Measurements from ENCODE around the gene RNU6-7.

RNU6-7 gene

DNA sequence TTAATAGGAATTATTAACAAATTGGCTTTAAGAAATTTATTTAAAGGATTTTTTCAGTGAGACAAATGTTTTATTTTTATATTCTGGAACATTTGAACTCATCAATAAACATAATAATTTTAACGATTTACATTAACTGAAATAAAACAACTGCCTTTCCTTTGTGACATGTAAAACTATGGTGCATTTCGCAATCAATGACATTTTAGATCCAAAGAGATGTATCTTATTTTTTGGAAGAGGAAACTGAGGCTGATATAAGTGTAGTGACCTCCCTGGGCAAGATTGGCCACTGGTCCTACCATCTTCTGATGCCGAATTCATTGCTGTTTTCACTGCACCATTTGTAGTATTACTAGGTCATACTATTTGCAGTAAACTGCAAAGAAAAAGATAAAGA is 3.7 kb downstream of the RNU6-7 start:
- DNase-seq (ENCODE audit: low read depth, low spot score): no peak

GRCh38 chr14:32205984-32206383 is 4.1 kb downstream of the RNU6-7 start:
- DNase-seq (ENCODE audit: low read depth, low spot score): no peak

DNA sequence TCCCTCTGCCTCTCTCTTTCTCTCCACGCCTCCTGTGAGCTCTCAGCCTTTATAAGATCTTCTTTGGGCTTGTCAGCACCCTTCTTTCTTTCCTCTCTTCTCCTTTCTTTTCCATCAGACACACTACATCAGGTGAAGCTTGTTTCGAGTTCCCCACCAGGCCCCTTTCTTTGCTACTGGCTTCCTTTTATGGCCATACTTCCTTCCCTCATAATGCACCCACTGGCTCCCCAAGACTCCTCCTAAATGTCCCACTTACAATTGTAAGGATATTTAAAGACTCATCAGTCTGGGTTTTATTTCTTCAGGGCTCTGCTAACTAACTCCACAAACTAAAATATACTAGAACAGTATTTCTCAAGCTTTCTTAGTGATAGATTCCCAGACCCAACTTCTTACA is 4.7 kb downstream of the RNU6-7 start:
- DNase-seq (ENCODE audit: low read depth, low spot score): no peak

GRCh38 chr14:32208490-32208889 is 6.6 kb downstream of the RNU6-7 start:
- DNase-seq (ENCODE audit: low read depth, low spot score): no peak

GRCh38 chr14:32209471-32209870 is 7.6 kb downstream of the RNU6-7 start:
- DNase-seq (ENCODE audit: low read depth, low spot score): no peak

DNA sequence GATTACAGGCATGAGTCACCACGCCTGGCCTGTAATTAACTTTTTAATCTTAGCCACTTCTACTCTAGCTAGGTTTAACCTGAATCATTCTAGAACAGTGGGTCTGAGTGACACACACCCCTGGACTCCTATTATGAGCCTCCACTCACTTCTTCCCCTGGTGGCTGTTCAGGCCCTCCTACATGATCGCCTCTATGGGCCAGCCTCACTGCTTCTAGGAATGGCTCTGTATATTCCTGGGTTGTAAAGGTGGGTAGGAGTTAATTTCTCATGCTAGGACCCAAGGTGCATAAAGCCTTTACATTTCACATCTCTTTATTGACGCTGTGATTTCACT is 9.2 kb downstream of the RNU6-7 start:
- DNase-seq (ENCODE audit: low read depth, low spot score): no peak

DNA sequence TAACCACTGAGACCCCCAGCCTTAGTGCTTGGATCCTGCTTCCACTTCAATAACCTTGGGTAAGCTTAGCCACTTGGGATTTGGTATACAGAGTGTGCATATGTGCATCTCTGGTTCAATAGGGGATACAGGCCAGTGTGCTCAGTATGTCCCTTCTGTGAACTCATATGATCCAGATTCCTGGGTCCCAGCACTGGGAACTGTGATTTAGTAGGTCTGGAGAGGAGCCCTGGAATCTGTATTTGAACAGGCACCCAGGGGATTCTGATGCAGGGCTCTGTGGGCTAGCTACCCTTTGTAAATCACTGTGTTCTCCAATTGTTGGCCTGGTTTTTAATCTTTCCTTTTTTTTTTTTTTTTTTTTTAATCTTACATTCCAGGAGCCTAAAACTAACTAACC is 11.0 kb downstream of the RNU6-7 start:
- no peak for DNase-seq (ENCODE audit: low read depth, low spot score)

- DNase-seq (ENCODE audit: low read depth, low spot score): no peak
Observed at GRCh38 chr14:32217301-32217700, 15.5 kb downstream of the RNU6-7 start.

DNA sequence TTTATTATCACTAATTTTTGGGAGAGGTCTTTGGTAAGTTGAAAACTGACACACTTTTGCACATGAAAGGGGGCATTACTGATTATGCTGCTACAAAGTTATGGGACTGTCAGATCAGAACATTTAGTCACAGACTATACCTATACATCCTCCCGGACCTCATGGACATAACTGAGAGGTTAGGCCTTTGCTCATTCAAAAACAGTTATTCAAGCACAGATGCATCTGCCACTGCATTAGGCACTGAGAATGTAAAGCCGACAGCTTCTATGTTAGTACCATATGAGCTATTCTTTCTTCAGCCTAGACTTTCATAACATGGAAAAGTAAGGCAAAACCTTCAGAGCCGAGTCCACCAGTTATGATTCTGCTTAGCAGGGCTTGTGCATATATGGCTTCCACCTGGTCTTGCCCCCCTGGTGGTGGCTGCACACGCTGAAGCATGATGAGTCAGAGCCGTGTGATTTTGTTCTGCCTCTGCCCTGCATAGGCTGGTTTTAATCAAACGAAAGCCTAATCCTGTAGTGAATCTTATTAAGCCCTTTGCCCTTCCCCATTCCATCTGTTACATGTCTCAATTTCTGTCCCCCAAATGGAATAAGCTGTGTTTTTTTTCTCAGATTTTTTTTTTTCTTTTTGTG is 23.0 kb downstream of the RNU6-7 start:
- DNase-seq (ENCODE audit: low read depth, low spot score): peak; percentile 77

- DNase-seq (ENCODE audit: low read depth, low spot score): no peak
Observed at GRCh38 chr14:32225378-32225920, 23.6 kb downstream of the RNU6-7 start.

DNA sequence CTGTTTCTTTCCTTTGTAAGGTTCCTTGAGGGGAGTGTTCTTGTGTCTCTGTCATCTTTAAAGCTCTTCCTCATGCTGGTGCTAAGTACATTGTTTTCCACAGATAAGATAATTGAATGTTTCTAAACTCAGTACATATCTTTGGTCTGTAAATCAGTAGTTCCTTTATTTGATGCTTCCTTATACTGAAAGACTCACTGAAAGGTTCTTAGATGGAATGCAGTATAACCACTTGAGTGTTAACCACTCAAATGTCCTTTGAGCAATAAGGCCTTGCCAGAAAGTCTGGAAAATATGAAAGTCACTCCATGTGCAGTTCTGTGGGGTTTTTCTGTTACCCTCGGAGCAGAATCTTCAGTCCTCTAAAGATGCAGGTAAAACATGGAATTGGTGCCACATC is 24.2 kb downstream of the RNU6-7 start:
- DNase-seq (ENCODE audit: low read depth, low spot score): no peak

GRCh38 chr14:32230181-32230580 is 28.3 kb downstream of the RNU6-7 start:
- DNase-seq (ENCODE audit: low read depth, low spot score): no peak

DNA sequence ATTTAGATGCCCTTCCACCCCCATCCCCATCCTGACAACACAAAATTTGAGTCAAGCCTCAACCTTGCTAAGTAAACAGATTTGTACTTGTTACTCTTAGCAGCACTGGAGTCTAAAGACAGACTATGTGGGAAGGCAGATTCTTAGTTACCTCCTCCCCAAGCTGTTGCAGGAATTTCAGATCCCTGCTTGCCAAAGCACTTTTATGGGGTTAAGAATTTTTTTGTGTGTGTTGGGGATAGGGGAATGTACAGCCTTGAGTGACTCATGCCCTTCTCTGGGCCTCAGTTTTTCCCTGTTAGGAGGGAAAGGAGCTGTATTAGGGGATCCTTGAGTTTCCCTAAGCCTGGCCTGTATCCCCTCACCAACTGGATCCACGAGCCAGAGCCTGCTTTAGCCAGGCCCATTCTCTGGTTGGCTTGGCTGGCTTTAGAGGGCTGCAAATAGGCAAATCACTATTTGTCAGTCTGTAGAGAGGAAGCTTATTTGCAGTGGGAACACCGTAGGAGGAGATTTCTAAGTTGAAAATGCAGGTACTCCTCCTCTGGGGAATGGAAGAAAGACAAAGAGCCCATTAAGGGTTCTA is 28.9 kb downstream of the RNU6-7 start:
- DNase-seq (ENCODE audit: low read depth, low spot score): no peak

- DNase-seq (ENCODE audit: low read depth, low spot score): no peak
Observed at GRCh38 chr14:32232481-32232880, 30.6 kb downstream of the RNU6-7 start.

DNA sequence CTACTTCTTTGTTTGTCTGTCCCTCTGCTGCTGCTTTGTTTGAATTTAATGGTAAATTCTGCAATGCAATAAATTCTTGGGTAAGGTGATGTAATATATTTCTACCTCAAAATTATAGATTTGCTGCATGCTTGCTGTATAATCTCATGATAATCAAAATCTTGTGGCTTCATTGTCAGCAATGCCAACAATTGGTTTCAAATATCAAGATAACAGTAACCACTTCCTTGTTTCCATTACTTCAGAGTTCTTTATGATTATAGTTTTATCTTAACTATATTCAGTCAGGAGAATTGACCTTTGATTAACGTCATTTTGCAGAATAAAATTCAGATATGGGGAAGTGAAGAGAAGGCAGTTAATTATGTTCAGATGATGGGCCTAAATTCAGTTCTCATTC is 31.4 kb downstream of the RNU6-7 start:
- DNase-seq (ENCODE audit: low read depth, low spot score): no peak

DNA sequence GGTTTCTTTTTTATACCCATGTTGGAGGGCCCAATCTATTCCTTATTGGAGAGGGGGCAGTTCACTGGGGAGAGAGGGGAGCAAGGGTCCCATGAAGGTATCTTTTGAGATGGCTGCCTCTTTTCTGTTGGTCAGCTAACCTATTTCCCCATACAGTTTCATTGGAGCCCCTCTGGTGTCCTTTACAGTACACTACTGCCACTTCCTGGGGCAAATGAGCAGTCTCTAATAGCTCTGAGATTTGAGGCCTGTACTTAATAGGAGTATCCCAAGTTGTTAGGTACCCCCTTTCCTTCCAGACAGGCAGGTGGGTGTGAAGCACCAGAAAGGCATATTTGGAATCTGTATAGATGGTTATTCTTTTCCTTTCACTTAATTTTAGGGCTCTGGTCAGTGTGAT is 42.6 kb downstream of the RNU6-7 start:
- DNase-seq (ENCODE audit: low read depth, low spot score): no peak

GRCh38 chr14:32246751-32247150 is 44.9 kb downstream of the RNU6-7 start:
- no peak for DNase-seq (ENCODE audit: low read depth, low spot score)

DNA sequence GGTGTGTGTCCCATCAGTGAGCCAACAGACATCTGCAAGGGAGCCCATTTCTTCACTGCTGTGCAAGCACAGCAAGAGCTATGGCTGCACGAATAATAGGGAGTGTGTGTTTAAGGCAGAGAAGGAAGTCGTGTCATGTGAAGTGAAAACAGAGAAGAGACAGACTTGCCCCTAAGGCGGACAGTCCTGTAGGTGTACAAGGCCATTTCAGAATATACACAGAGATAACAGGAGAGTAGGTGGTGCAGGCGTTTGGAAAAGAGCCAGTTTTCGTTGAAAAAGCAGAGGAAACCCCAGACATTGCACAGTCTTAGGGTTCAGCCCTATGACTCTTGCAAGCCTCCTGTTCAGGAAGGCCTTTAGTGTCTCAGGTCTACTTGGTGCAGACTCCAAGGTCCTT is 47.5 kb downstream of the RNU6-7 start:
- DNase-seq (ENCODE audit: low read depth, low spot score): no peak

DNA sequence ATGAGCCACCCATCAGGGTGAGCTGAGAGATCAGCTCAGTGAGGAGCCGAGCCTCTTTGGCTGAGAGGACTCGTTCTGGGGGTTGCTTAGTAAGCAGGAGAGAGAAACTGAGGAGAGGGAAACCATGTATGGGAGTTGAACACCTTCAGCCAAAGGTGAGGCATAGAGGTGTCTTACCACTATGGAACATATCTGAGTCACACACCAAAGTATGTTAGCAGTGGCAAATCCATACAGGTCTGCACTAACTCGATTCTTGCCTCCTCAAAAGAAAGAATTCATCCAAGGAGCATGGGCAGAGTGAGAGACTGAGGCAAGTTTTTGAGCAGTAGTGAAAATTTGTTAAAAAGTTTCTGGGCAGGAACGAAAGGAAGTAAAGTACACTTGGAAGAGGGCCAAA is 47.9 kb downstream of the RNU6-7 start:
- DNase-seq (ENCODE audit: low read depth, low spot score): no peak

- no peak for DNase-seq (ENCODE audit: low read depth, low spot score)
Observed at GRCh38 chr14:32250681-32251080, 48.8 kb downstream of the RNU6-7 start.

DNA sequence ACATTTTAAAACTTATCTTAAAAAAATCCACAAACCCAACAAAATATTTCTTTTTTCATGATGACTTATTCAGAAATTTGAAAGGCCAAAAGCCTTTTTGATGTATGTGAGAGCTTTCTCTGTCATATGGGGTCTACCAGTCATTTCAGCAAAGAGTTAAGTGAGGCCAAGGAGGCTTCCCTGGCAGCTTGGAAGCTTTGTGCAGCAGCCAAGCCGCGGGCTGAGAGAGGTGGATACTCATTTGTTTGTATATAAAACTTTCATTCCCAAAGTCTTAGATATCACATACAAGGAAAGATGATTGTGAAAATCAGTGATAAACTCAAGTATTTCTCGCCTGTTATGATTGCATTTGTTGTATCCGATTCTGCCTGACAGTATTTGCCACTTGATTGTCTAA is 49.7 kb downstream of the RNU6-7 start:
- no peak for DNase-seq (ENCODE audit: low read depth, low spot score)
